Nasal cavity respiratory epithelium epithelial cell of viscerocranial mucosa (primary cell): ENCODE measurements around the gene ZMYM3. TPM values are rescaled to one million over a fixed set of nuclear protein-coding genes. Genes with fewer than 3 reads are reported as not detected.

ENCODE experiments used
- total RNA-seq: library from RNA; depleted of rRNA; stranded (reverse); fragments of >200 nt; gene quantifications from 2 replicates; pipeline ENCODE4 v1.2.3, GENCODE V29; 2014

The ZMYM3 gene
- 2.7 and 7.8 TPM in 2 replicates for total RNA-seq

GRCh38 chrX:71254092-71254963 is at the start of gene ZMYM3:
Gene ZMYM3, minus strand, starts transcription at chrX:71254140. Its CDS starts 885 bp downstream, at chrX:71253255.

DNA sequence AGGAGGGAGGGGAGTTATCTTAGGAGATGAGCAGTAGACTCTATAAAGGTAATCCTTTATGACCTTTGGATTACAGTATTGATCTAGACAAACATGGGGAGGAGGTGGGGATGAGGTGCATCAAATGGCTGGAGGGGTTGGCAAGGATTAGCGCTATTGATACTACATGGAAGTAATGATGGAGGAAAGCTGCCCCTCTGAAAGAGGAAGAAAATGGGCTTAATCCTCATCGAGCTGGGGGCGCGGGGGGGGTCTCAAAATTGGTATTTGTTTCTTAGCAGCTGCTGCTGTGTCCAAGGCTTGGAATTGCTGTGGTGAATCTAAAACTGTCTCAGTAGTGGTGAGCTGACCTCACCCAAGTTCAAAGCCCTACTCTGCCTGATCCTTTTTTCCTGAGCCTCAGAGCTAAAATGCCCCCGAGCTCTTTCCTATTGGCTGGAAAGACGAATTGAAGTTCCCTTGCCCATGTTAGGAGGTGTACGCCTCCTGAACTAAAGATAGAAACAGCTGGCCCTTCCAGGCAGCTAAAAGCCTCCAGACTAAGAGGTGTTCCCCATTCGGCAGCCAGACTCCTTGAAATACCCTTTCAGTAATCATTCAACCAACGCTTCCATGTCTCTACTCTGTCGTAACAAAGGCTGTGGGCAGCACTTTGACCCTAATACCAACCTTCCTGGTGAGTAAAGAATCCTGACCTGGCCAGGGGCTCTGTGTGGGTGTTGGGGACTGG is 47.4 kb upstream of the ZMYM3 start, which contains the start of gene ITGB1BP2:
Gene ITGB1BP2 (plus strand): TSS at position 556 of the 730 bp plus-strand sequence. CDS start 57 bp downstream, at position 613.

GRCh38 chrX:71283403-71284143 is 29.6 kb upstream of the ZMYM3 start, which contains the start of gene NONO:
Gene NONO, plus strand, starts transcription at chrX:71283635. Its CDS starts 7,003 bp downstream, at chrX:71290638.

GRCh38 chrX:71222929-71223328 is 31.0 kb downstream of the ZMYM3 start, which contains the start of gene GJB1:
Gene GJB1, plus strand, starts transcription at chrX:71223224. Its CDS starts 484 bp downstream, at chrX:71223708.

Other genes with a start within 250 kb of the ZMYM3 start
- 53.7 and 77.9 TPM in 2 replicates for gene SNX12, start 185.8 kb downstream of the ZMYM3 start, total RNA-seq
- gene FOXO4, start 158.3 kb downstream of the ZMYM3 start, total RNA-seq: 4.8 and 5.5 TPM in 2 replicates
- gene CXorf65, start 147.4 kb downstream of the ZMYM3 start, total RNA-seq: not detected in 2 replicates
- 0.36 TPM in 1 of 2 replicates, not detected in the other for gene IL2RG, start 142.6 kb downstream of the ZMYM3 start, total RNA-seq
- 13.7 and 32.4 TPM in 2 replicates for gene MED12, start 135.5 kb downstream of the ZMYM3 start, total RNA-seq
- under 0.01 and 0.14 TPM in 2 replicates for gene NLGN3, start 109.3 kb downstream of the ZMYM3 start, total RNA-seq
- gene GJB1, start 30.9 kb downstream of the ZMYM3 start, total RNA-seq: not detected in 2 replicates
- gene NONO, start 29.5 kb upstream of the ZMYM3 start, total RNA-seq: 297 and 299 TPM in 2 replicates
- gene ITGB1BP2, start 47.6 kb upstream of the ZMYM3 start, total RNA-seq: 1.4 and 1.5 TPM in 2 replicates
- 32.1 and 64.4 TPM in 2 replicates for gene TAF1, start 112.2 kb upstream of the ZMYM3 start, total RNA-seq